AML-193 (cell line): ENCODE data around the gene TMEM91.
A peak's percentile ranks its signal among the peaks of the same experiment; 100 is the strongest.

Experiments used
- DNase-seq, 2 experiments: peaks; one replicate each; lab custom pipeline; 2025; lab: John Stamatoyannopoulos, UW

TMEM91 gene

GRCh38 chr19:41431426-41432386 lies 55.4 kb downstream of the TMEM91 start:
- DNase-seq = peak; percentile 74 to 79

- no peak for DNase-seq
These were observed 56.8 kb downstream of the TMEM91 start for GRCh38 chr19:41433171-41433570.
